ENCODE results near the gene ZGPAT.

DNA sequence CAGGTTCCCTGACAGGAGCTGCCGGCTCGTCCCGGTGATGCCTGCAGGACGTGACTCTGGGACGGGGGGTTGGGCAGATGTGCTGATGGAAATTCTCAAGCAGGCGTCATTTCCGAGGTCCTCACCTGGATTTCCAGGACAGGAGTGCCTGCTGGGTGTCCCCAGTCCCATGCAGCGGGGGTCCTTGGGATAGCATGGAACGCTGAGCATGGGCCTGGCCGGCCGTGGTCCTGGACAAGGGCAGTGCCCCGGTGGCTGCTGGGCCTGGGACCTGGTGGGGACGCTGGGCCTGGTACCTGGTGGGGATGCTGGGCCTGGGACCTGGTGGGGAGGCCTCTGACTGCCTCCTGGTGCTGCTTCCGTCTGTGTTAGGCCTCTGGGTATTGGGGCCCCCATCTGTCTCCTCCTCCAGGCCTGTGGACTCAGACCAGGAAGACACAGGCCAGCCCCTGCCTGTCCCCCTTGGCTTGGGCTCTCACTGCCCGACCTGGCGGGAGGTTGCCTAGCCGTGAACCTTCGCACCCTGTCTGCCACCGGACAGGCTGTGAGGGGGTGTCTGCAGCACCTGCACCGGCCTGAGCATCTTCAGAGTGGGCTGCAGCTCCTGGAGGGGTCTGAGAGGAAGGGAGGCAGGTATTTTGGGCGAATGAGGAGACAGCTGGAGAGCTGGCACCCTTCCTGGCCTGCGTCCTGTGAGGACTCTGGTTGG, 43.5 kb upstream of the ZGPAT start:
- TF ChIP-seq, protein P1, sequence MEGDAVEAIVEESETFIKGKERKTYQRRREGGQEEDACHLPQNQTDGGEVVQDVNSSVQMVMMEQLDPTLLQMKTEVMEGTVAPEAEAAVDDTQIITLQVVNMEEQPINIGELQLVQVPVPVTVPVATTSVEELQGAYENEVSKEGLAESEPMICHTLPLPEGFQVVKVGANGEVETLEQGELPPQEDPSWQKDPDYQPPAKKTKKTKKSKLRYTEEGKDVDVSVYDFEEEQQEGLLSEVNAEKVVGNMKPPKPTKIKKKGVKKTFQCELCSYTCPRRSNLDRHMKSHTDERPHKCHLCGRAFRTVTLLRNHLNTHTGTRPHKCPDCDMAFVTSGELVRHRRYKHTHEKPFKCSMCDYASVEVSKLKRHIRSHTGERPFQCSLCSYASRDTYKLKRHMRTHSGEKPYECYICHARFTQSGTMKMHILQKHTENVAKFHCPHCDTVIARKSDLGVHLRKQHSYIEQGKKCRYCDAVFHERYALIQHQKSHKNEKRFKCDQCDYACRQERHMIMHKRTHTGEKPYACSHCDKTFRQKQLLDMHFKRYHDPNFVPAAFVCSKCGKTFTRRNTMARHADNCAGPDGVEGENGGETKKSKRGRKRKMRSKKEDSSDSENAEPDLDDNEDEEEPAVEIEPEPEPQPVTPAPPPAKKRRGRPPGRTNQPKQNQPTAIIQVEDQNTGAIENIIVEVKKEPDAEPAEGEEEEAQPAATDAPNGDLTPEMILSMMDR (IDR thresholded peaks at IDR 0.05), result no peak
- no peak for TF ChIP-seq POLR2AphosphoS5 (IDR thresholded peaks at IDR 0.05)

Measured in transverse colon (tissue), 4 donors.